Measurements from ENCODE around the gene PDK2.

PDK2 gene

DNA sequence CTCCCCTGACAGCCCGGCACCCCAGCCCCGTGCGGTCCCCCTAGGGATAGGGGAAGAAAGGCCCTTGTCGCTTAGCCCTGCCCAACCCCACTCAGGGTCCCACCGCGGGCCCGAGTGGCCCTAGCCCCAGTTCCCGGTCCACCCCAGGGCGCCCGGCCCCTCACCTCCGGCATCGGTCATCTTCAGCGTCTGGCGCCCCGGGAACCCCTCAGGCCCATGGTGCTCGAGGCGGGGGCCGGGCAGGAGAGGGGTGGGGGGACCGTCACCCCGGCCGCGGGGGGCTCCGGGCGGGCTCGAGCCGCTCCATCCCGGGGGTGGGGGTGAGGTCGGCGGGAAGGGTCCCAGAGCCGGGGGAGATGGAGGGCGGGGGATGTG is 34.2 kb downstream of the PDK2 start:
- TF ChIP-seq, protein P1, sequence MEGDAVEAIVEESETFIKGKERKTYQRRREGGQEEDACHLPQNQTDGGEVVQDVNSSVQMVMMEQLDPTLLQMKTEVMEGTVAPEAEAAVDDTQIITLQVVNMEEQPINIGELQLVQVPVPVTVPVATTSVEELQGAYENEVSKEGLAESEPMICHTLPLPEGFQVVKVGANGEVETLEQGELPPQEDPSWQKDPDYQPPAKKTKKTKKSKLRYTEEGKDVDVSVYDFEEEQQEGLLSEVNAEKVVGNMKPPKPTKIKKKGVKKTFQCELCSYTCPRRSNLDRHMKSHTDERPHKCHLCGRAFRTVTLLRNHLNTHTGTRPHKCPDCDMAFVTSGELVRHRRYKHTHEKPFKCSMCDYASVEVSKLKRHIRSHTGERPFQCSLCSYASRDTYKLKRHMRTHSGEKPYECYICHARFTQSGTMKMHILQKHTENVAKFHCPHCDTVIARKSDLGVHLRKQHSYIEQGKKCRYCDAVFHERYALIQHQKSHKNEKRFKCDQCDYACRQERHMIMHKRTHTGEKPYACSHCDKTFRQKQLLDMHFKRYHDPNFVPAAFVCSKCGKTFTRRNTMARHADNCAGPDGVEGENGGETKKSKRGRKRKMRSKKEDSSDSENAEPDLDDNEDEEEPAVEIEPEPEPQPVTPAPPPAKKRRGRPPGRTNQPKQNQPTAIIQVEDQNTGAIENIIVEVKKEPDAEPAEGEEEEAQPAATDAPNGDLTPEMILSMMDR (IDR thresholded peaks at IDR 0.05; ENCODE audit: control insufficient read depth, extremely low read depth, insufficient read depth): no peak
- H3K4me3 ChIP-seq (ENCODE audit: low read depth, low read length): 0 out of 2 replicates have a peak overlapping the region, but pooled peaks have one; percentile 7
- DNase-seq (ENCODE audit: low read depth): no peak

DNA sequence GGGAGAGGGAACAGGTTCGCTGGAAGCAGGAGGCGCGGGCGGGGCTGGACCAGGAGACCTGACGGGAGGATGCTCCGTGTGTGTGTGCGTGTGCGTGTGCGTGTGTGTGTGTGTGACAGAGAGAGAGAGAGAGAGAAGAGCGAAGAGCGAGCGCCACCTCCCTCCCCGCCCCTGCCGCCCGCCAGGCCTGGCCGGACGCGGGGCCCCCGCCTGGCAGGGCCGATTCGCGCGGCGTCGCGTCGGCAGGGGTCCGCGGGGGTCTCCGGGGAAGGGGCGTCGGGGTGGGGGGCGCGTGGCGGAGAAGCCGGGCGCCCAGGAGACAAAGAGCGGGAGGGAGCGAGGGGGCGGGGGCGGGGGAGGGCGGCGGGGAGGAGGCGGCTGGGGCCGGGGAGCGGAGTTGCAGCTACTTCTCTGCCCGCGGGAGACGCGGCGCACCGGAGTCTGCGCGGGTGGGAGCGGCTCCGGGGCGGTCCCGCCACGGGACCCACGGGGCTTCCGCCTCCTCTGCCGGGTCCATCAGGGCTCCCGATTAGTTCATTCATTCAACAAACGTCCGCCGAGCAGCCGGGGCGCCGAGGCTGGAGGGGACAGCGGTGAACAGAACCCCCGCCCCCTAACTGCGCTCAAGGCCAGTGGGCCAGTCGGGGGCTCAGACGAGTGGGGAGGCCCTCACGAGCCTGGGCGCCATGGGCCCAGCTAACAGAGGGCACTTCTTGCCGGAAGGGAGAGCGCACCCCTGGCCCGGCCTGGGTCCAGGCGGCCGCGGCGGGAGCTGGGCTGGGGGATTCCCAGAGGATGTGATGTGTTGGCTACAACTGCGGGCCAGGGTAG is 34.8 kb downstream of the PDK2 start, which contains the start of gene SAMD14:
Gene SAMD14, minus strand, starts transcription at position 433 of the 831 bp plus-strand sequence. CDS start 5,201 bp downstream, outside the sequence.
- TF ChIP-seq, protein P1 (IDR thresholded peaks at IDR 0.05; ENCODE audit: control insufficient read depth, extremely low read depth, insufficient read depth): no peak
- no peak for DNase-seq (ENCODE audit: low read depth)
- H3K4me3 ChIP-seq (ENCODE audit: low read depth, low read length): 0 out of 2 replicates have a peak within 1 kb of the TSS, but pooled peaks have one; percentile 29

DNA sequence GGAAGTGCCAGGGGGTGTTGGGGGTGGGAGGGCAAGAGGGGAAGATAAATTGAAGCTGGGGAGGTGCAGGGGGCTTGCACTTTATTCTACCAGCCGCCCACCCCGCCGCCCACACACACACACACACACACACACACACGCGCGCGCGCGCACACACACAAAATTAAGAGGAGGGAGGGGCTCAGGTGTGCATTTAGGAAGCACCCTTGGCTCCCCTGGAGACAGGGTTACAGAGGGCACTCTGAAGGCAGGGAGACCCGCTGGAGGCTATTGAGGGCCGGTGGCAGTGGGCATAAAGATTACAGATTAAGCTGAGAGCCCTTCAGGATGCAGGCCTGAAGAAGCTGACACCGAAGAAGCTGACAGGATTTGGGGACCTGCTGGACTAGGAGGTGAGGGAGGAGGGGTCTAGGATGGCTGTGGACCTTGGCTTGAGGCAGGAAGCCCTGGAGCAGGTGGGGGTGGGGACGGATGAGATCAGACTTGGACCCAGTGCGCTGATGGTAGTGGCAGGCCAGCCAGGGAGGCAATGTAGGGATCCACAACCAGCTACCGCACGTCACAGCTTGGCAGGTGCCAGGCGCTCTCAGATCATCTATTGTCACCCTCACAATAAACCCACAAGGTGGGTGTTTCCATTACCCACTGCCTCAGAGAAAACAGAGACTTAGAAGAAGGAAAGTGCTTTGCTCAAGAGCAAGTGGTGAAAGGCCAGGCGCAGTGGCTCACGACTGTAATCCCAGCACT is 35.6 kb downstream of the PDK2 start:
- H3K4me3 ChIP-seq (ENCODE audit: low read depth, low read length): no peak overlapping the region
- TF ChIP-seq, protein P1 (IDR thresholded peaks at IDR 0.05; ENCODE audit: control insufficient read depth, extremely low read depth, insufficient read depth): no peak

DNA sequence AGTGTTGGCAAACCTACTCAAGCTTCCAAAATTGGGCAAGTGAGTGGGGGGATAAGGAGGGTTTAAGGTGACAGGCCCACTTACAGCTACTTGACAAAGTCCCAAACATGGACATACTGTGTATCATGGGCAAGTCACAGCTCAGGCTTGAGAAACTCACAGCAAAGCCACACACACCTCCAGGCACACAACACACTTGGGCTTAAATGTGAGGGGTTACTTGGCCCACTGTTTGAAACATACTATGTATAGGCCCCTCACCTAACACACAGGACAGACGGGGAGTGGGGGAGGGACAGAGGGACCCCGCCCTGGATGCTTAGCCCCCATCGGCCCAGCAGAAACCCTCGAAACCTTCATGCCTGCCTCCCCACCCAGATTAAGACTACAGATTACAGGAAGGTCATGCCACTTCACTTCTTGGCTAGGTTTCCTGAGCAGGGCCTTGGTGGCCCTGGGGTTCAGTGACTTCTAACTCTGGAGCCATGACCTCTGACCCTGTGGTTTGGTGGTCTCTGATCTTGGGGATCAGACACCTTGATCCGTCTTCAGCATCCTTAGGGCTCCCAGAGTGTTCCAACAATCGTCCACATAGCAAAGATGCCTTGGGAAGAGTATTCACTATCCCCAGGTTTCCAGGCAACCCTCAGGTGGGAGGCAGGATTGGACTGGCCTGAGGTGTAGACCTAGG is 37.1 kb downstream of the PDK2 start:
- DNase-seq (ENCODE audit: low read depth): no peak
- TF ChIP-seq, protein P1 (IDR thresholded peaks at IDR 0.05; ENCODE audit: control insufficient read depth, extremely low read depth, insufficient read depth): no peak
- H3K4me3 ChIP-seq (ENCODE audit: low read depth, low read length): no peak overlapping the region

More for the DNA sequence above, 35.6 kb downstream of the PDK2 start:
- DNase-seq (ENCODE audit: low read depth): no peak

DNA sequence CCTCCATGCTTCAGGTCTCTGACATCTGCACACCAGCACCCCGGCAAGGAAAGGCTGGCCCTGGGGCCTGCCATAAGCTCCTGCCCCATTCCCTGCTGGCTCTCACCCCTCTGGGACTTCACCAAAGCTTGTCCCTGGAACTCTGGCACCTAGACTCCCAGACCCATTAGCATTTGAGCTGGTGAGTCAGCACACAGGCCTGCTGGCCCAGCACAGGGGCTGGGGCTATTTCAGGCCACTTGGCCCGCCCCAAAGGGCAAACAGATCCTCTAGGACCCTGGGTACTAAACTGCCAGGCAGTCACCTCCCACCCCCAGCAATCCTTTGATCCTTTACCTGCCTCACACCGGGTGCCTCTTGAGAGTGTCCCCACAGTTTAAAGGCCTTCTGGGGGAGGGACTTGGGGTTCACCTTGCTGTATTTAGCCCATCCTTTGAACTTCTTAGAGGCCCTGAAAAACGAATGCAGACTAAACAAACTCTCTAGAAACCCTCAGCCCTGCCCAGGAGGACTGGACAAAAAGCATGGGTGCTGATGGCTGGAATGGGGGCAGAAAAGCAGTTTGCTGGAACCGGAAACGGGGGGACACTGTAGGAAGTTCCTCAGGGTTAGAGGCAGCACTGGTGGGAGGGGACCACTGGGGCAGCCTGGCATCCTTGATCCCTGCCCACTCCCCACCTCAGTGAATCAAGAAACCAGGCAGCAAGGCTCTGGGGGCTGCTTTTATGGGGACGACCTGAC is 38.0 kb downstream of the PDK2 start:
- TF ChIP-seq, protein P1 (IDR thresholded peaks at IDR 0.05; ENCODE audit: control insufficient read depth, extremely low read depth, insufficient read depth): no peak

DNA sequence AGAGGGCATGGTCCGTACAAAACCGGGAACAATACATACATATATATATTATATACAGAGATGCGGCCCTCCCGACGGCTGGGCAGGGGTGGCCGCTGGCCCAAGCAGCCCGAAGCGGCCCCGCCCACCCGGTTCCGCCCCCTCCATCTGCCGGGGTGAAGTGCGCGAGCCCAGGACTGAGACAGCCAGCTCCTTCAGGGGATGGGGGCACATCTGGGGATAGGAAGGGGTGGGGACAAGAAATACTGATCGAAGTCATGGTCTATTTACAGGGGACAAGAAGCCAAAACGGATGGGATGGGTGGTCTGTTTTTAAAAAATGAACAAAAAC is 38.6 kb downstream of the PDK2 start:
- no peak for DNase-seq (ENCODE audit: low read depth)
- TF ChIP-seq, protein P1 (IDR thresholded peaks at IDR 0.05; ENCODE audit: control insufficient read depth, extremely low read depth, insufficient read depth): no peak
- no peak overlapping the region for H3K4me3 ChIP-seq (ENCODE audit: low read depth, low read length)

More for the DNA sequence above, 38.0 kb downstream of the PDK2 start:
- no peak overlapping the region for H3K4me3 ChIP-seq (ENCODE audit: low read depth, low read length)
- DNase-seq (ENCODE audit: low read depth): no peak

Data from LNCaP clone FGC (cell line).